IMR-90 (cell line): Measurements from ENCODE around the gene PPFIBP2. TPM values are rescaled to one million over a fixed set of nuclear protein-coding genes. Genes with fewer than 3 reads are reported as not detected.

Experiments
- ATAC-seq: fragments of 200-7000 bp; cut with Tn5 transposase; 2 replicates; pipeline ENCODE4 v1.9.1; 2020; ENCODE audit warnings: low read depth, mild to moderate bottlenecking, moderate library complexity
- BruUV-seq: library from RNA; stranded (reverse); fragments of 400-500 nt; replicated peaks from 2 replicates; lab custom pipeline; 2021; lab: Mats Ljungman, UMichigan
- CTCF ChIA-PET: fragments of 300-600 bp; formaldehyde crosslinking; extraction: SDS; loops from one replicate; lab custom pipeline; 2021; ENCODE audit warnings: antibody characterized with exemption; lab: Yijun Ruan, JAX
- POLR2A ChIA-PET: fragments of 300-600 bp; sonication (Branson Sonifier 250); formaldehyde crosslinking; loops from one replicate; lab custom pipeline; 2022; ENCODE audit warnings: antibody characterized with exemption; ENCODE audit not compliant: unreplicated experiment; lab: Charles Lee
- DNase-seq: peaks from one replicate; pipeline ENCODE4 v3.0.0; 2013
- H2AFZ ChIP-seq: replicated peaks from 2 replicates; pipeline ENCODE3; 2013; ENCODE audit warnings: low read length, mild to moderate bottlenecking; ENCODE audit not compliant: poor library complexity
- H2AK5ac ChIP-seq: 2 replicates; pipeline ENCODE4 v1.6.1; 2013; ENCODE audit warnings: low read depth, low read length, inconsistent platforms
- H2AK9ac ChIP-seq: replicated peaks from 2 replicates; pipeline ENCODE3; 2013; ENCODE audit warnings: mild to moderate bottlenecking, low read depth, low read length, moderate library complexity; ENCODE audit not compliant: poor library complexity
- H2BK120ac ChIP-seq: 2 replicates; pipeline ENCODE4 v1.6.1; 2013; ENCODE audit warnings: low read depth, low read length, inconsistent platforms
- H2BK15ac ChIP-seq: 3 replicates; pipeline ENCODE4 v1.6.1; 2013; ENCODE audit warnings: low read depth, low read length, inconsistent platforms
- H2BK20ac ChIP-seq: 2 replicates; pipeline ENCODE4 v1.6.1; 2013; ENCODE audit warnings: low read depth, mild to moderate bottlenecking, inconsistent platforms, low read length, moderate library complexity
- H2BK5ac ChIP-seq: 2 replicates; pipeline ENCODE4 v1.6.1; 2013; ENCODE audit warnings: mild to moderate bottlenecking, low read depth, low read length, inconsistent platforms; ENCODE audit not compliant: poor library complexity, severe bottlenecking
- H3K14ac ChIP-seq: replicated peaks from 2 replicates; pipeline ENCODE4 v1.6.1; 2013; ENCODE audit warnings: low read depth, low read length, inconsistent platforms
- H3K18ac ChIP-seq: 2 replicates; pipeline ENCODE4 v1.6.1; 2013; ENCODE audit warnings: low read depth, low read length, control low read depth
- H3K23ac ChIP-seq: 2 replicates; pipeline ENCODE4 v1.6.1; 2013; ENCODE audit warnings: low read depth, low read length, inconsistent platforms
- H3K27ac ChIP-seq: 2 replicates; pipeline ENCODE4 v1.5.1; 2013; ENCODE audit warnings: mild to moderate bottlenecking, control low read depth, low read length; ENCODE audit not compliant: insufficient read depth
- H3K27me3 ChIP-seq: 2 replicates; pipeline ENCODE4 v1.6.1; 2013; ENCODE audit warnings: low read length; ENCODE audit not compliant: control insufficient read depth, insufficient read depth
- H3K36me3 ChIP-seq: 2 replicates; pipeline ENCODE4 v1.6.1; 2013; ENCODE audit warnings: low read length, mixed read lengths; ENCODE audit not compliant: control insufficient read depth, insufficient read depth
- H3K4ac ChIP-seq: 2 replicates; pipeline ENCODE4 v1.6.1; 2013; ENCODE audit warnings: low read depth, low read length, inconsistent platforms
- H3K4me1 ChIP-seq: 2 replicates; pipeline ENCODE4 v1.6.1; 2013; ENCODE audit warnings: low read length, mixed read lengths; ENCODE audit not compliant: control insufficient read depth, insufficient read depth
- H3K4me2 ChIP-seq: 2 replicates; pipeline ENCODE4 v1.6.1; 2013; ENCODE audit warnings: low read depth, mild to moderate bottlenecking, control low read depth, low read length, moderate library complexity
- H3K4me3 ChIP-seq: 2 replicates; pipeline ENCODE4 v1.5.1; 2013; ENCODE audit warnings: low read depth, mild to moderate bottlenecking, control low read depth, low read length, moderate library complexity; ENCODE audit not compliant: insufficient read depth
- H3K56ac ChIP-seq: 2 replicates; pipeline ENCODE4 v1.6.1; 2013; ENCODE audit warnings: low read length, inconsistent platforms; ENCODE audit not compliant: insufficient read depth; ENCODE audit errors: extremely low read depth
- H3K79me1 ChIP-seq, 2 experiments: 2 replicates each; pipeline ENCODE4 v1.6.1; 2013; ENCODE audit warnings: low read length in 2 of 2, inconsistent platforms in 1 of 2, low read depth in 1 of 2
- H3K9ac ChIP-seq: 2 replicates; pipeline ENCODE4 v1.6.1; 2013; ENCODE audit warnings: low read depth, low read length, control low read depth
- H3K9me1 ChIP-seq: 2 replicates; pipeline ENCODE4 v1.6.1; 2013; ENCODE audit warnings: low read length, inconsistent platforms; ENCODE audit not compliant: insufficient read depth
- H3K9me3 ChIP-seq: 2 replicates; pipeline ENCODE4 v1.6.1; 2013; ENCODE audit warnings: low read length; ENCODE audit not compliant: control insufficient read depth, insufficient read depth
- H4K20me1 ChIP-seq: 2 replicates; pipeline ENCODE4 v1.6.1; 2013; ENCODE audit warnings: low read length, inconsistent platforms; ENCODE audit not compliant: insufficient read depth
- H4K5ac ChIP-seq: 2 replicates; pipeline ENCODE4 v1.6.1; 2013; ENCODE audit warnings: mild to moderate bottlenecking, low read depth, low read length, control low read depth
- H4K8ac ChIP-seq, 2 experiments: 2 replicates each; pipeline ENCODE4 v1.6.1; 2013; ENCODE audit warnings: low read depth in 2 of 2, low read length in 2 of 2, control low read depth in 1 of 2, inconsistent platforms in 1 of 2
- H4K91ac ChIP-seq: 2 replicates; pipeline ENCODE4 v1.6.1; 2013; ENCODE audit warnings: low read depth, low read length, inconsistent platforms; ENCODE audit not compliant: insufficient read depth
- CEBPB ChIP-seq: IDR thresholded peaks from 2 replicates; pipeline ENCODE4 v1.6.1; 2012; ENCODE audit warnings: low read depth, low read length, improper control_type of control experiment
- CHD1 ChIP-seq: IDR thresholded peaks from 2 replicates; pipeline ENCODE4 v1.6.1; 2012; ENCODE audit warnings: low read depth, low read length, improper control_type of control experiment
- FOS ChIP-seq: fragments of 150-350 bp; IDR thresholded peaks from 2 replicates; pipeline ENCODE4 v1.6.1; 2016; ENCODE audit warnings: low read depth, low read length
- MAZ ChIP-seq: IDR thresholded peaks from 2 replicates; pipeline ENCODE4 v1.6.1; 2012; ENCODE audit warnings: low read depth, mild to moderate bottlenecking, low read length, improper control_type of control experiment, moderate library complexity, borderline replicate concordance
- POLR2A ChIP-seq: IDR thresholded peaks from 2 replicates; pipeline ENCODE4 v1.6.1; 2012; ENCODE audit warnings: mild to moderate bottlenecking, low read depth, low read length
- WGBS, 2 experiments: methylation state at CpG; one replicate each; pipeline versions ENCODE4 v1.1.5 to v1.1.7; 2013; ENCODE audit warnings: missing lambda C conversion rate in 2 of 2; ENCODE audit not compliant: insufficient read length in 1 of 2; ENCODE audit errors: extremely low coverage in 2 of 2; 5-methylcytosine and 5-hydroxymethylcytosine counted together
- dilution Hi-C: fragments of 300-500 bp; cut with HindIII; formaldehyde crosslinking; loops from one replicate; pipeline ENCODE4 v1.14.3; 2018; ENCODE audit warnings: low sequenced_read_pairs; ENCODE audit not compliant: unreplicated experiment
- in situ Hi-C: fragments of 300-500 bp; cut with MboI; formaldehyde crosslinking; loops from 3 replicates; pipeline ENCODE4 v1.14.3; 2019; ENCODE audit warnings: low sequenced_read_pairs, inconsistent platforms, mixed read lengths
- intact Hi-C: fragments of 100-400 bp; cut with micrococcal nuclease; formaldehyde crosslinking; loops from 2 replicates; pipeline ENCODE4 v1.10.0; 2022
- polyA plus RNA-seq, 3 experiments: library from polyadenylated mRNA; depleted of rRNA; stranded (reverse); fragments of >200 nt; gene quantifications; 2 replicates each; pipeline ENCODE4 v1.2.3, GENCODE V29; 2012; ENCODE audit warnings: low replicate concordance in 1 of 3
- total RNA-seq: library from RNA; depleted of rRNA; stranded (reverse); fragments of >200 nt; gene quantifications from 2 replicates; pipeline ENCODE4 v1.2.3, GENCODE V29; 2012

Gene PPFIBP2
- total and polyA plus RNA-seq, 2 of the 4 experiments (the other 2 are of a cell fraction), result 6.0 to 11.8 TPM

GRCh38 chr11:7487360-7487759 lies 26.4 kb upstream of the PPFIBP2 start:
- Histone ChIP-seq H3K4me1 (no peaks in the 10 kb centered on the region), H3K9me1 (no peaks in the 10 kb centered on the region), H3K79me1 (no peaks in the 10 kb centered on the region), H3K27me3 (peaks cover 3% of the 10 kb centered on the region; the same call in 1 of the 2 replicates), H3K18ac (no peak overlapping the region), H2BK120ac (no peak overlapping the region), H3K4me2 (no peak overlapping the region), H2AK9ac (no peak overlapping the region), H2BK15ac (no peak overlapping the region), H4K20me1 (no peaks in the 10 kb centered on the region), H4K8ac (no peak overlapping the region), H3K4ac (no peak overlapping the region), H2AK5ac (no peak overlapping the region), H3K23ac (no peak overlapping the region), H3K14ac (no peak overlapping the region), H3K36me3 (no peaks in the 10 kb centered on the region), H4K91ac (no peak overlapping the region), H3K4me3 (no peak overlapping the region), H2BK5ac (no peak overlapping the region), H3K9ac (no peak overlapping the region), H4K5ac (no peak overlapping the region), H3K27ac (no peak overlapping the region), H3K56ac (no peak overlapping the region), H2BK20ac (no peak overlapping the region), H2AFZ (no peak overlapping the region), H3K9me3 (no peaks in the 10 kb centered on the region)
- no TSS peak for BruUV-seq
- POLR2A ChIA-PET, result no interaction called here
- ATAC-seq, result no peak
- in situ Hi-C loops, result no loop called here
- no peak for DNase-seq
- intact Hi-C loops, result no loop called here
- WGBS, 2 experiments, result no CpG with 5 or more reads among the region's 2 CpGs
- CTCF ChIA-PET, result no interaction called here
- TF ChIP-seq POLR2A (no peak), FOS (no peak), MAZ (no peak), CHD1 (no peak), CEBPB (no peak)
- dilution Hi-C loops, result no loop called here
